Activated naive CD8-positive, alpha-beta T cell treated with anti-CD3 and anti-CD28 coated beads, Interleukin-2, amount 50 U/mL, for 16 hours (primary cell): ENCODE measurements around the gene NUP93.
"Not testable (repeated sequence)": the region's sequence is repeated elsewhere in the genome, so short reads cannot be mapped to it uniquely, and the experiment has no call there.

ENCODE experiments used
- DNase-seq: peaks from one replicate; pipeline ENCODE4 v3.0.0-alpha.2; 2020; ENCODE audit warnings: low read depth, low spot score

The NUP93 gene

GRCh38 chr16:56709443-56710040 is 20.4 kb upstream of the NUP93 start:
- no peak for DNase-seq

- no peak for DNase-seq
These were observed 19.7 kb upstream of the NUP93 start for GRCh38 chr16:56710181-56710737.

GRCh38 chr16:56711862-56712261 is 18.1 kb upstream of the NUP93 start:
- no peak for DNase-seq

- DNase-seq = no peak
These were observed 16.1 kb upstream of the NUP93 start for GRCh38 chr16:56713794-56714193.

GRCh38 chr16:56715126-56715525 is 14.8 kb upstream of the NUP93 start:
- DNase-seq = no peak

GRCh38 chr16:56716761-56717160 is 13.2 kb upstream of the NUP93 start:
- DNase-seq = no peak

GRCh38 chr16:56717532-56717931 is 12.4 kb upstream of the NUP93 start:
- DNase-seq = not testable (repeated sequence)

- no peak for DNase-seq
These were observed 7.6 kb upstream of the NUP93 start for GRCh38 chr16:56722200-56722842.

GRCh38 chr16:56724191-56724590 is 5.7 kb upstream of the NUP93 start:
- DNase-seq = no peak

- no peak for DNase-seq
These were observed 3.6 kb upstream of the NUP93 start for GRCh38 chr16:56726283-56726682.

GRCh38 chr16:56726926-56727325 is 3.0 kb upstream of the NUP93 start:
- no peak for DNase-seq

- DNase-seq = no peak
These were observed 1.9 kb upstream of the NUP93 start for GRCh38 chr16:56728027-56728426.

GRCh38 chr16:56728980-56729734 is 772 bp upstream of the NUP93 start:
- no peak for DNase-seq

- DNase-seq = no peak
These were observed 2.4 kb downstream of the NUP93 start for GRCh38 chr16:56732366-56732765.

- DNase-seq = no peak
These were observed 2.9 kb downstream of the NUP93 start for GRCh38 chr16:56732832-56733231.

- DNase-seq = no peak
These were observed 4.5 kb downstream of the NUP93 start for GRCh38 chr16:56734429-56734828.

GRCh38 chr16:56736476-56736875 is 6.5 kb downstream of the NUP93 start:
- no peak for DNase-seq

- no peak for DNase-seq
These were observed 7.6 kb downstream of the NUP93 start for GRCh38 chr16:56737539-56737938.

GRCh38 chr16:56738221-56738620 is 8.3 kb downstream of the NUP93 start:
- no peak for DNase-seq

GRCh38 chr16:56739378-56739777 is 9.4 kb downstream of the NUP93 start:
- DNase-seq = not testable (repeated sequence)

- DNase-seq = no peak
These were observed 11.5 kb downstream of the NUP93 start for GRCh38 chr16:56741399-56741798.
